ENCODE data around the gene ZDHHC16.

ZDHHC16 gene

GRCh38 chr10:97428572-97428981 is 17.4 kb upstream of the ZDHHC16 start:
- DNase-seq = peak in 1 of 10 donors; percentile 11
- intact Hi-C loops (cut with DNase I) = no loop called here

- intact Hi-C loops (cut with DNase I) = no loop called here
- no peak for DNase-seq
Observed at GRCh38 chr10:97434055-97434454, 11.9 kb upstream of the ZDHHC16 start.

- intact Hi-C loops (cut with DNase I) = no loop called here
- DNase-seq = no peak
Observed at GRCh38 chr10:97434557-97434956, 11.4 kb upstream of the ZDHHC16 start.

GRCh38 chr10:97435211-97435610 is 10.8 kb upstream of the ZDHHC16 start:
- intact Hi-C loops (cut with DNase I) = no loop called here
- DNase-seq = no peak

GRCh38 chr10:97442277-97442676 is 3.7 kb upstream of the ZDHHC16 start:
- intact Hi-C loops (cut with DNase I) = no loop called here
- DNase-seq = peak in 1 of 10 donors; percentile 2

GRCh38 chr10:97444212-97444611 is 1.8 kb upstream of the ZDHHC16 start:
- DNase-seq = no peak
- intact Hi-C loops (cut with DNase I) = no loop called here

DNA sequence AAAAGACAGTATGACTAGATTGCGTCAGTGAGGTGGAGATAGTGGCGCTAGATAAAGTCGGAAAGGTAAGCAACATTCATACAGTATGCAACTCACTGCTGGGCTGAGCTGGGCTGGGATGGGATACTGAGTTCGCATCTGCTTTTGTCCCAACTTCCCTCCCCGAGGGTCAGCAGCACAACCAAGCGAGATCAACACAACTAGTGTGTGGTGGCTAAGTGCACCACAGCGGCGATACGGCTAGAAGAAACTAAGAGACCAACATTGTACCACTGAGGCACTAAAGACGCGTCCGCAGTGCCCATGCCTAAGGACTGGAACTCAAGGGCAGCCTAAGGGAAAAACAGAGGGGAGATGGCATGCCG is 636 bp upstream of the ZDHHC16 start:
- DNase-seq = peak in 1 of 10 donors; percentile 18
- intact Hi-C loops (cut with DNase I) = loop anchor here (5.0 kb wide), 1 partner anchor 52 kb away; the partner anchor contains the start of genes MMS19 and UBTD1

- intact Hi-C loops (cut with DNase I) = no loop called here
- DNase-seq = no peak
Observed at GRCh38 chr10:97450828-97451227, 4.9 kb downstream of the ZDHHC16 start.

GRCh38 chr10:97451605-97452004 is 5.6 kb downstream of the ZDHHC16 start:
- intact Hi-C loops (cut with DNase I) = no loop called here

GRCh38 chr10:97452352-97452751 is 6.4 kb downstream of the ZDHHC16 start:
- intact Hi-C loops (cut with DNase I) = no loop called here
- DNase-seq = no peak

More at GRCh38 chr10:97451605-97452004, 5.6 kb downstream of the ZDHHC16 start:
- DNase-seq = peak in 1 of 10 donors; percentile 73

- intact Hi-C loops (cut with DNase I) = no loop called here
- peak in 1 of 10 donors; percentile 70 for DNase-seq
Observed at GRCh38 chr10:97454330-97455036, 8.5 kb downstream of the ZDHHC16 start.

GRCh38 chr10:97456034-97456685 is 10.2 kb downstream of the ZDHHC16 start:
- no peak for DNase-seq
- intact Hi-C loops (cut with DNase I) = no loop called here

DNA sequence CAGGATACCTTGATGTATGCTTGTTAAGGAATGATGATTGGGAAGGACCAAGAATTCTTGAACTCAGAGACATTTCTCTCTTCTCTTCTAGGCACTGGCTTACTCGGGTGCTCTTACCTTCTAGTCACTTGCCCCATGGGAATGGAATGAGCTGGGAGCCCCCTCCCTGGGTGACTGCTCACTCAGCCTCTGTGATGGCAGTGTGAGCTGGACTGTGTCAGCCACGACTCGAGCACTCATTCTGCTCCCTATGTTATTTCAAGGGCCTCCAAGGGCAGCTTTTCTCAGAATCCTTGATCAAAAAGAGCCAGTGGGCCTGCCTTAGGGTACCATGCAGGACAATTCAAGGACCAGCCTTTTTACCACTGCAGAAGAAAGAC is 10.7 kb downstream of the ZDHHC16 start:
- DNase-seq = no peak
- intact Hi-C loops (cut with DNase I) = no loop called here

- DNase-seq = peak in 1 of 10 donors; percentile 79
- intact Hi-C loops (cut with DNase I) = no loop called here
Observed at GRCh38 chr10:97459111-97459510, 13.1 kb downstream of the ZDHHC16 start.

DNA sequence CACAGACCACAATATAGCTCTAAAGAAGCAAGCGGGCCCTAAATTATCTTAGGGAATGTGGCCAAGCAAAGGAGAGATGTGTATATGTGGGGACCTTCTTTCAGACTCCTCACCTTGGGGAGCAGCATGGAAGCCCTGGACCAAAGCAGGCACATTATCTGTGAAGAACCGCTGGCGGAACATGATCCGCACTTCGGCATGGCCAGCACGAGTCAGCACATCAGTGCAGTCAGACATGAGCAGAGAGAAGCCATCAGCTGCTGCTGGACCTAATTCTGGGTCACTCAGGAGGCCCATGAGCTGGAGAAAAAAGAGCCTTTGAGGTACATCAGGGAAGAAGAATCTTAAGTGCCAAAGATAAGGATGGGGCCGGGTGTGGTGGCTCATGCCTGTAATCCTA is 14.0 kb downstream of the ZDHHC16 start:
- no peak for DNase-seq
- intact Hi-C loops (cut with DNase I) = loop anchor here (5.0 kb wide), 1 partner anchor 37 kb away; the partner anchor contains the start of genes MMS19 and UBTD1

GRCh38 chr10:97462309-97462708 is 16.3 kb downstream of the ZDHHC16 start:
- intact Hi-C loops (cut with DNase I) = loop anchor here (5.0 kb wide), 1 partner anchor 35 kb away; the partner anchor contains the start of genes MMS19 and UBTD1
- DNase-seq = no peak

DNA sequence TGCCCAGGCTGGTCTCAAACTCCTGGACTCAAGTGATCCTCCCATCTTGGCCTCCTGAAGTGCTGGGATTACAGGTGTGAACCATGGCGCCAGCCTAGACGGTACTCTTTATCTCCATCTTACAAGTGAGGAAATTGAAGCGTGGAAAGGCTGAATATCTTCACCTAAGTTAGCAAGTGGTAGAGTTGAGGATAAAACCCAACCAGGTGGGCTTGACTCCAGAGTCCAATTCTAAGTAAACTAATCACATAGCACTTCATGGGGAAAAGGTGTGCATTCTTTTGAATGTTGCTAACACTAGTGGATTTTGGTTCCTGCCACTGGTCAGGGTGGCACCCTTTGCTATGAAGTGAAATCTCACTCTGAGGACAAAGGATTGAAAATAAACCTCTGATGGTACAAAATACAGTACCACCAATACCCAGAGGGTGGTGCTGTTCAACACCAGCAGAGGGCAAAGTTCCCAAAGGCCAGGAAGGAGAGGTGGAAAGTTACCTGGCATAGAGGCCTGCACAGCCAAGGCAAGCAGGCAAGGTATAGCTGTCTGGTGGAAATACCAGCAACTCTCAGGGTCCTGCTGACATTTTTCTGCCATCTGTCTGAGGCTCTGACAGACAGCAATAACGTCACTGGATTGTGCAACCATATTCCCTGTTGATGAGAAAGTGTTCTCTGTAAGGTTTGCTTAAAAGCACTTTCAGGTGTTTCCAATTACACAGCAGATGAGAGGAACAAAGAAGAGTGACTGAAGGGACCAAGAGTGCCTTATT is 17.6 kb downstream of the ZDHHC16 start:
- peak in 3 of 10 donors; percentile 22 to 41 (median 23) for DNase-seq
- intact Hi-C loops (cut with DNase I) = loop anchor here (1.0 to 5.0 kb wide), 2 partner anchors 34 to 90 kb away; partner anchors contain the start of genes MMS19 and UBTD1

DNA sequence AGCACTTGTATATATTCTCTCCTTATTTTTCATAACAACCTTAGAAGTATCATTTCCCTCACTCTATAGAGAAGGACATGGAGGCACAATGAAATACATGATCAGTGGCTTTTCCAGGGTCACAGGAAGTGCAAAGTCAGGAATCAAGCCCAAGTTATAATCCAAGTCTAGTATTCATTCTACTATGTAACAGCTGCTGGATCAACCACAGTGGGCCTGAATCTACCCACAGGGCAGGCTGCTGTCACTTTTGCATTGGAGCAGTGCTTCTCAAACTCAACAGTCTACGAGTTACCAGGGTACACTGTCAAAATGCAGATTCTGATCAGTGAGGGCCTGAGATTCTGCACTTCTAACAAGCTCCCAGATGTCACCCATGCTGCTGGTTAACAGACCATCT is 18.3 kb downstream of the ZDHHC16 start:
- intact Hi-C loops (cut with DNase I) = loop anchor here (5.0 kb wide), 1 partner anchor 33 kb away; the partner anchor contains the start of genes MMS19 and UBTD1

DNA sequence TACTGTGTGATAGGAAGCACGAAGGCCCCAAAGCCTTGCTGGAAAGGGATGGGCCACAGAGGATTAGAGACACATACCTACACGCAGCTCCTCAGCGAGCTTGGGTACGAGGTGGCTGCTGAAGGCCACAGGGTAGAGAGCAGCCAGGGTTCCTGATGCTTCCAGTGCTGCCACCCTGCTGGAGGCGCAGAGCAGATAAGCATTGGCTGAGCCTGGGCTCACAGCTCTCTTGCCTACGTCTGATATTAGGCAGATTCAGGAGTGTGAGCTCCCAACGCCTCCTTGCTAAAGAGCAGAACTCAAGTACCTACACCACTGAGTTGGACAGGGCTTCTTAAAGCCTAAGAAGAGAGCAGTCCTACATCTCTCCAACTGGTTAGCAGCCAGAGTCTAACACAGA is 20.0 kb downstream of the ZDHHC16 start:
- intact Hi-C loops (cut with DNase I) = no loop called here
- no peak for DNase-seq

More for the DNA sequence above, 18.3 kb downstream of the ZDHHC16 start:
- DNase-seq = no peak

GRCh38 chr10:97466755-97467154 is 20.8 kb downstream of the ZDHHC16 start:
- intact Hi-C loops (cut with DNase I) = no loop called here

GRCh38 chr10:97468162-97468561 is 22.2 kb downstream of the ZDHHC16 start:
- no peak for DNase-seq
- intact Hi-C loops (cut with DNase I) = no loop called here

More at GRCh38 chr10:97466755-97467154, 20.8 kb downstream of the ZDHHC16 start:
- no peak for DNase-seq

All from posterior cingulate gyrus (tissue), 11 donors.